Activated gamma-delta T cell treated with anti-CD3 and anti-CD28 coated beads, Interleukin-2, amount 50 U/mL, for 16 hours (primary cell): ENCODE measurements around the gene PRAMEF4.
"Not testable (repeated sequence)": the region's sequence is repeated elsewhere in the genome, so short reads cannot be mapped to it uniquely, and the experiment has no call there.

ENCODE experiments used
- DNase-seq: peaks from one replicate; pipeline ENCODE4 v3.0.0-alpha.2; 2020; ENCODE audit warnings: low read depth

Gene PRAMEF4

DNA sequence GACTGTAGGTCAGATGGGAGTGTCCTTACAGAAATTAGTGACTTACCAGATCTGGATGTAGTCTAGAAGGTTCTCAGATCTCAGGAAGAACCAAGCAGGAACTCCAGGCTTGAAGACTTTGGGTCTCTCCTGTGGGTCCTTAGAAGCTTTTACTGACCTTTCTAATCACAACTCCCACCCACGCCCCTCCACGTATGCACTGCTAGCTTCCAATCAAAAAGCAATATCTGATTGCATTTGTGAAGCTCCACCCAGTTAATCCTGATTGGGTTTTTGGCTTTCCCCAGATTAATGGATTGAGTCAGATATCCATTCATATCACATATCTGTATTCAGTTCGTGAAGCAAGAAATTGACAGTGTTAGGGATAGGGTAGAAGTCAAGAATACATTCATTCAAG lies at the start of gene PRAMEF4:
Gene PRAMEF4, minus strand, starts transcription at position 101 of the 400 bp plus-strand sequence. CDS start 2,807 bp downstream, outside the sequence.
- not testable (repeated sequence) for DNase-seq

DNA sequence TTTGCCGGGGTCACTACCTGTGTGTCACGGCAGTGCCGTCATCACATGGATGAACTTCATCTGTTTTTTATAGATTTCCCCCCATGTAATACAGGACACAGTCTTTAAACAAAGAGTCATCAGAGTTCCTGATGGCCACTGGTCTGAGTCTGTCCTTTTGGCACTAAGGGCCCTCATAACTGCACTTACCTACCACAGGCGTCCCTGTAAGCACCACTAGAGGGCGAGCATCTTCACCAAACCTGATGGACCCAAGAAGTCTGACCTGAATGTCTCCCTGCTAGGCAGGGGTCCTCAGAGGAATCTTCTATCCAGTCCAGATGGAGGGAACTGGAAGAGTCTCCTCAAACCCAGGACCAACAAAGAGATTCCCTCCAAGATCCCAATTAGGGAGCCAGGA lies 38.4 kb upstream of the PRAMEF4 start:
- DNase-seq, result not testable (repeated sequence)

DNA sequence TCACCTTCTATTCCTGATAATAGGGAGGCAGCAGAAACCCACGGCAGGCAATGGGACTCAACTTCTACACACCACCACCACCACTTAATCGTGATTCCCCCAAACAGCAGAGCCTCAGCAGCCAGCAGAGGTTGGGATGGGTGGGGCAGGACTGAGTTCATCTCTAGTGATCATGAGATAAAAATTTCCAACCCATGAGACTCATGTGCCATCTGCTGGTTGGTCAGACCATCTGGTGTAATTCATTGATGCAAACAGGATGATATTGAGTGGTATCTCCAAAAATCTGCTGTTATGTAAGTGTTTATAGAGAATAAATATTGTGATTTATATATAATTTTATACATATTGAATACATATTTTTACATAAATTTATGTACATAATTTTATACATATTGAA lies 35.7 kb upstream of the PRAMEF4 start:
- DNase-seq, result not testable (repeated sequence)

DNA sequence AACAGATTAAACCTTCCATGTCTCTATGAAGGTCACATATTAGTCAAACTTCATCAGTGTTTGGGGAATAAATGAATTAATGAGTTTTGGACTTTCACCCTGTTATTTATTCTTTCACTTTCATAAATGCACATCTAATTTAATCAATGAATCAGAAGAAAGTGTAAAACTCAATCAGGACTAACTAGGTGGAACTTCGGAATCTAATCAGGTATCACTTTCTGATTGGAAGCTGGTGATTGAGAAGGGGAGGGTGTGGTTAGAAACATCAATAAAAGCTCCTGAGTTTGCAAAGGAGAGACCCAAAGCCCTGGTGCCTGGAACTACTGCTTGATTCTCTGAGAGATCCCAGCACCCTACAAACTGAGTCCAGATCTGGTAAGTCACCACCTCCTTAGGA lies 30.3 kb upstream of the PRAMEF4 start, which contains the start of gene PRAMEF7:
Gene PRAMEF7, plus strand, starts transcription at position 301 of the 400 bp plus-strand sequence. CDS start 1,083 bp downstream, outside the sequence.
- not testable (repeated sequence) for DNase-seq

DNA sequence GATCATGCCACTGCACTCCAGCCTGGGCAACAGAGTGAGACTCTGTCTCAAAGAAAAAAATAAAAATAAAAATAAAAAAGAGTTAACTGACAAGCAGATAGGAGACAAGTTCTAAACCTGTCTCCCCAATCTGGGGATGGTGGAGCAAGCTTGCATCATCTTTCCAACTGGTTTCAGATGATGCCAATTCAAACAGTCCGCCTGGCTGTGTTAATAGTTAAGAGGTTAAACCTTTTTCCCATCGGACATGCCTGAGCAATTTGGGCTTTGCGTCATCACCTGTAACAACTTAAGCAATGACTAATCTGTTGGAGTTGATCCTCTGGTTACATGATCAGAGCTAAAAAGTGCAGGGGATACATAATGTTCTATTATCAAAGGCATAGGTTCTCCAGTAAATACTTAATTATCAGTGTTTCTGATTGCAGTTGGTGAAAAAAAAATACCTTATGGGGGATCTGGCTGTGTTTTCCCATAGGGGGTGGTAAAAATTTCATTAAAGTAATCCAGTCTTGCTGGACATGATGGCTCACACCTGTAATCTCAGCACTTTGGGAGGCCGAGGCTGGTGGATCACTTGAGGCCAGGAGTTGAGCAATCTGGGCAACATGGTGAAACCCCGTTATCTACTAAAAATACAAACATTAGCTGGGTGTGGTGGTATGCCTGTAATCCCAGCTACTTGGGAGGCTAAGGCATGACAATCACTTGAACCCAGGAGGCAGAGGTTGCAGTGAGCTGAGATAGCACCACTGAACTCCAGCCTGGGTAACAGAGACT lies 18.0 kb upstream of the PRAMEF4 start:
- DNase-seq, result not testable (repeated sequence)

DNA sequence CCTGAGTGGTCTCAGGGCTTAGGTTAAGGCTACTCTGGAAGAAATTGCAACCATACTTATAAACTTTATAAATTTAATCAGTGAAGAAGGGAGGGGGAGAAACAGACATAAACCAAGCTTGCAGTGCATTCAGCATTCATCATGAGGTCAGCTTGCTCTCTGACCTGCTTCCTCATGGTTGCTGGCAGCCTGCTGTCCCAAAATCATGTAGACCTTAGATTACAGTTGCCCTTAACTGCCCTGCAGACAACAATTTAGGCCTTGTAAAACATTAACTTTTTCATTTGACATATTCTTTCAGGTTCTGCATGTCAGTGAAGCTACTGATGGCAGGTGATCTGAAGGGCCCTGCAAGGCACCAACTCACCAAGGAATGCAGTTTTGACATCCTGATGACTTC lies 13.2 kb upstream of the PRAMEF4 start:
- DNase-seq, result not testable (repeated sequence)

DNA sequence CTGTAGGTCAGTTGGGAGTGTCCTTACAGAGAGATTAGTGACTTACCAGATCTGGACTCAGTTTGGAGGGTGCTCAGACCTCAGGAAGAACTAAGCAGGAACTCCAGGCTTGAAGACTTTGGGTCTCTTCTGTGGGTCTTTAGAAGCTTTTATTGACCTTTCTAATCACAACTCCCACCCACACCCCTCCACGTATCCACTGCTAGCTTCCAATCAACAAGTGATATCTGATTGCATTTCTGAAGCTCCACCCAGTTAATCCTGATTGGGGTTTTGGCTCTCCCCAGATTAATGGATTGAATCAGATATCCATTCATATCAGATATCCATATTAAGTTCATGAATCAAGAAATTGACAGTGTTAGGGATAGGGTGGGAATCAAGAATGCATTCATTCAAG lies 12.2 kb upstream of the PRAMEF4 start, which contains the start of gene PRAMEF10:
Gene PRAMEF10, minus strand, starts transcription at position 101 of the 400 bp plus-strand sequence. CDS start 2,423 bp downstream, outside the sequence.
- not testable (repeated sequence) for DNase-seq

DNA sequence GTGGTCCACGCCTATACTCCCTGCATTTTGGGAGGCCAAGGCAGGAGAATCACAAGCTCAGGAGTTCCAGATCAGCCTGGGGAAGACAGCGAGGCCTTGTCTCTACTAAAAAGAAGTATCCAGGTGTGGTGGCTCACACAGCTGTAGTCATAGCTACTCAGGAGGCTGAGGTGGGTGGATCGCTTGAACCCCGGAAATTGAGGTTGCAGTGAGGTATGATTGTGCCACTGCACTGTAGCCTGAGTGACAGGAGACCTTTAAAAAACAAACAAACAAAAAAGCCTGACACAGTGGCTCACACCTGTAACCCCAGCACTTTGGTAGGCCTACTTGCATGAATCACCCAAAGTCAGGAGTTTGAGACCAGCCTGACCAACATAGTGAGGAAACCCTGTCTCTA lies 7.5 kb downstream of the PRAMEF4 start:
- DNase-seq, result not testable (repeated sequence)

DNA sequence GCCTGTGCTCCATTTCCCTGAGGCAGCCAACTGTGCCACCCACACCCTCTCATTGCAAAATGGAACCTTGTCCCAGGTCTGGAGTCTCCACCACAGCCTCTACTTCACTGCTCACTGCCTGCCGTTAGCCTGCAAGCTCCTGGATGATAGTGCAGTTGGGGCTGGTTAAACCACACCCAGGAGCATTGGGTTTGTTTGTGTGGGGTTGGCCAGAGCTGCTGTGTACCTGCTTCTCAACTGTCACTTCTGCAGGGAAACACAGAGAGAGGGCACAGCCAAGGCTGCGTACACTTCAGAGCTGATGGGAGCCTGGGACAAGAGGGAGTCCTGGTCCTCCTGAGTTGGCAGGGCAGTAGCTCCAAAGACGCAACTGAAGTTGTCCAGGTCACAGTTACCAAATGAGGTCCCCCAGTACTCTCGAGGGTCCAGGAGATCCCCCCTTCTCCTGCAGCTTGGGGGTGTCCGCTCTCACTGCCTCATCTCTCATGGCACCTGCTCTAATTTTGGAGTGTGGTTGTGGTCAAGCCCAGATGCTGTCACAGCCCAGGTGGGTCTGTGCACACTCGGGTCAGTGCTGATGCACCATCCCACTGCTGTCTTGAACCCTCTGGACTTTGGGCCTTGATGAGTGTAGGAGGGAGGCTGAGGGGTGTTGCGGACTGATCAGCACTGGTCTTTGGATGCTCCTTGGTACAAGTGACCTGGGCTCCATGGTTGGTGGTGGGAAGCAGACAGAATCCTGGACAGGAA lies 22.7 kb downstream of the PRAMEF4 start:
- DNase-seq, result not testable (repeated sequence)

DNA sequence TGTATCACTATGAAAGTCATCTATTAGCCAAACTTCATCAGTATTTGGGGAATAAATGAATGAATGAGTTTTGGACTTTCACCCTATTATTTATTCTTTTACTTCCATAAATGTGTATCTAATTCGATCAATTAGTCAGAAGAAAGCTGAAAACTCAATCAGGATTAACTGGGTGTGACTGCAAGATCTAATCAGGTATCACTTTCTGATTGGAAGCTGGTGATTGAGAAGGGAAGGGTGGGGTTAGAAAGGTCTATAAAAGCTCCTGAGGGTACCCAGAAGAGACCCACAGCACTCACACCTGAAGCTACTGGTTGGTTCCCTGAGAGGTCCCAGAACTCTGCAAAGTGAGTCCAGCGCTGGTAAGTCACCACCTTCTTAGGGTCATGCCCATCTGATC lies 29.2 kb downstream of the PRAMEF4 start, which contains the start of gene PRAMEF2:
Gene PRAMEF2, plus strand, starts transcription at position 301 of the 400 bp plus-strand sequence. CDS start 1,924 bp downstream, outside the sequence.
- DNase-seq, result not testable (repeated sequence)

DNA sequence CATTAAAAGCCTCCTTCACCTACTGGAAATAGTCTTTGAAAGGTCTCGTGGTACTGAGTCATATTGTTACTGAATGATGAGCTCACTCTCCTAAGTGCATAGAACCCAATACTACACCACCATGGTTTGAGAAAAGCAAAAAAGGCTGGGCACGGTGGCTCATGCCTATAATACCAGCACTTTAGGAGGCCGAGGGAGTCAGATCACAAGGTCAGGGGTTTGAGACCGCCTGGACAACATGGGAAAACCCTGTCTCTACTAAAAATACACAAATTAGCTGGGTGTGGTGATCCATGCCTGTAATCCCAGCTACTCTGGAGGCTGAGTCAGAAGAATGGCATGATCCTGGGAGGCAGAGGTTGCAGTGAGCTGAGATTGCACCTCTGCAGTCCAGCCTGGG lies 34.2 kb downstream of the PRAMEF4 start:
- no peak for DNase-seq

DNA sequence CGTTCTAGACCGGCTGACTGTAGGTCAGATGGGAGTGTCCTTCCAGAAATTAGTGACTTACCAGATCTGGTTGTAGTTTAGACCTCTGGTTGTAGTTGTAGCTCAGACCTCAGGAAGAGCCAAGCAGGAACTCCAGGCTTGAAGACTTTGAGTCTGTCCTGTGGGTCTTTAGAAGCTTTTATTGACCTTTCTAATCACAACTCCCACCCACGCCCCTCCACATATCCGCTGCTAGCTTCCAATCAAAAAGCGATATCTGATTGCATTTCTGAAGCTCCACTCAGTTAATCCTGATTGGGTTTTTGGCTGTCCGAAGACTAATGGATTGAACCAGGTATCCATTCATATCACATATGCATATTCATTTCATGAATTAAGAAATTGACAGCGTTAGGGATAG lies 37.4 kb downstream of the PRAMEF4 start, which contains the start of gene HNRNPCL1:
Gene HNRNPCL1, minus strand, starts transcription at position 101 of the 400 bp plus-strand sequence. CDS start 431 bp downstream, outside the sequence.
- not testable (repeated sequence) for DNase-seq

DNA sequence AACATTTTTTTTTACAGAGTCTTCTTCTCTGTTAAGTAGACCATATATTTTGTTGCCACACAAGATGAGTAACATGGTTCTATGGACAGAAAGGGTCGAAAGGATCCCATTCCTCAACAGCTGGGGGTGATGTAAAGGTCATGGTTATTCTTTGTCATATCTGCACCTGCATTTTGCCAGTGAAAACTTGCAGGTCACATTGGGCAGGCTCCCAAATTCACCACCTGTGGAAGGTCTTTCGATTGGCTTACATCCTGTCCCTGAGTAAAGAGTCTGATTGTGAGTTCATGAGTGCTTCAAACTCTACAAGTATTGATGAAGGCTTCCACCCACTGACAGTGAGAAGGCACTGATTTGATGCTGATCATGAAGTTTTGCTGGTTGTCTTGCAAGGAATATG lies 52.8 kb downstream of the PRAMEF4 start:
- not testable (repeated sequence) for DNase-seq

DNA sequence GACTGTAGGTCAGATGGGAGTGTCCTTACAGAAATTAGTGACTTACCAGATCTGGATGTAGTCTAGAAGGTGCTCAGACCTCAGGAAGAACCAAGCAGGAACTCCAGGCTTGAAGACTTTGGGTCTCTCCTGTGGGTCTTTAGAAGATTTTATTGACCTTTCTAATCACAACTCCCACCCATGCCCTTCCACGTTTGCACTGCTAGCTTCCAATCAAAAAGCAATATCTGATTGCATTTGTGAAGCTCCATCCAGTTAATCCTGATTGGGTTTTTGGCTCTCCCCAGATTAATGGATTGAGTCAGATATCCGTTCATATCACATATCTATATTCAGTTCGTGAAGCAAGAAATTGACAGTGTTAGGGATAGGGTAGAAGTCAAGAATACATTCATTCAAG lies 54.7 kb downstream of the PRAMEF4 start, which contains the start of gene PRAMEF11:
Gene PRAMEF11, minus strand, starts transcription at position 101 of the 400 bp plus-strand sequence. CDS start 2,621 bp downstream, outside the sequence.
- DNase-seq, result not testable (repeated sequence)
